Prostate gland (tissue), 2 donors: ENCODE measurements around the gene DPYSL3.

Experiments
- POLR2A ChIP-seq: fragments of 450-650 bp; IDR thresholded peaks from one replicate; pipeline ENCODE4 v1.6.1; 2016; ENCODE audit warnings: antibody characterized with exemption, mild to moderate bottlenecking
- POLR2AphosphoS5 ChIP-seq: sonication (generic); formaldehyde crosslinking; IDR thresholded peaks from one replicate; pipeline ENCODE4 v1.6.1; 2017; ENCODE audit warnings: antibody characterized with exemption
- TF ChIP-seq, protein P1 (sequence below), 4 experiments: fragments of 200-600 bp in 2 of 4; fragments of 450-650 bp in 2 of 4; sonication (generic) in 2 of 4; IDR thresholded peaks; 1 replicate in 3 of 4; 2 replicates in 1 of 4; pipeline ENCODE4 v1.5.1; 2016 to 2019; ENCODE audit warnings: antibody characterized with exemption in 4 of 4, mild to moderate bottlenecking in 2 of 4, moderate library complexity in 2 of 4

DNA sequence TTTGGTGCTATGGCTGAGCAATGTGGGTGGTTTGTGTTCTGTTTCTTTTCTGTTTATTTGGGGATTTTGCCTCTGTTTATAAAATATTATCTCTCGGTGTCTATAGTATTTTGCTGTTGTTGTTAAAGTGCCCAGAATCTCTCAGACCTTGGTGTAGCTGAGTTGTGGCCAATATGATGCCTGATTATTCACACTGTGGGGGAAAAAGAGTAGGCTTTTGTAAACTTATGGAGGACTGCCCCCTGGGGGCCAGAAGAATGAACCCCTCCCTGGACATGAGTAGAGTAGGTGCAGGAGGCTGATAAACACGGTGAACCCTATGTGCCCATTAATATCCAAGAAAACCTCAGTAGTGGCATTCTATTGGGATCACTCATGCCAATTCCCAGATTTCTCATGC, 49.0 kb upstream of the DPYSL3 start:
- TF ChIP-seq, protein P1, sequence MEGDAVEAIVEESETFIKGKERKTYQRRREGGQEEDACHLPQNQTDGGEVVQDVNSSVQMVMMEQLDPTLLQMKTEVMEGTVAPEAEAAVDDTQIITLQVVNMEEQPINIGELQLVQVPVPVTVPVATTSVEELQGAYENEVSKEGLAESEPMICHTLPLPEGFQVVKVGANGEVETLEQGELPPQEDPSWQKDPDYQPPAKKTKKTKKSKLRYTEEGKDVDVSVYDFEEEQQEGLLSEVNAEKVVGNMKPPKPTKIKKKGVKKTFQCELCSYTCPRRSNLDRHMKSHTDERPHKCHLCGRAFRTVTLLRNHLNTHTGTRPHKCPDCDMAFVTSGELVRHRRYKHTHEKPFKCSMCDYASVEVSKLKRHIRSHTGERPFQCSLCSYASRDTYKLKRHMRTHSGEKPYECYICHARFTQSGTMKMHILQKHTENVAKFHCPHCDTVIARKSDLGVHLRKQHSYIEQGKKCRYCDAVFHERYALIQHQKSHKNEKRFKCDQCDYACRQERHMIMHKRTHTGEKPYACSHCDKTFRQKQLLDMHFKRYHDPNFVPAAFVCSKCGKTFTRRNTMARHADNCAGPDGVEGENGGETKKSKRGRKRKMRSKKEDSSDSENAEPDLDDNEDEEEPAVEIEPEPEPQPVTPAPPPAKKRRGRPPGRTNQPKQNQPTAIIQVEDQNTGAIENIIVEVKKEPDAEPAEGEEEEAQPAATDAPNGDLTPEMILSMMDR (IDR thresholded peaks at IDR 0.05), result peak; percentile 39 to 76 (median 70)
- TF ChIP-seq POLR2A, result no peak
- peak; percentile 22 for TF ChIP-seq POLR2AphosphoS5
